Ovary (tissue), 9 donors: ENCODE data around the gene FRMD4A. TPM values are rescaled to one million over a fixed set of nuclear protein-coding genes. Genes with fewer than 3 reads are reported as not detected.

Experiments
- DNase-seq, 5 donors: peaks; one replicate each; pipeline ENCODE4 v3.0.0-alpha.2; 2019 to 2020
- H3K27ac ChIP-seq, 2 donors: fragments of 200-600 bp; one replicate each; pipeline versions ENCODE4 v1.5.1 to v1.8.0; 2019 to 2022
- H3K27me3 ChIP-seq: fragments of 200-600 bp; one replicate; pipeline ENCODE4 v1.8.0; 2022
- H3K36me3 ChIP-seq: fragments of 200-600 bp; sonication (generic); one replicate; pipeline ENCODE4 v1.5.1; 2019
- H3K4me1 ChIP-seq: one replicate; pipeline ENCODE4 v1.8.1; 2013; ENCODE audit warnings: mild to moderate bottlenecking, moderate library complexity; ENCODE audit not compliant: insufficient read depth
- H3K4me3 ChIP-seq: fragments of 200-600 bp; sonication (generic); one replicate; pipeline ENCODE4 v1.5.1; 2017
- H3K9me3 ChIP-seq, 2 donors: fragments of 200-600 bp in 1 of 2; sonication (generic) in 1 of 2; one replicate each; pipeline versions ENCODE4 v1.5.1 to v1.8.1; 2013 to 2019; ENCODE audit warnings: mild to moderate bottlenecking in 1 of 2, moderate library complexity in 1 of 2
- CTCF ChIP-seq, 3 donors: fragments of 450-650 bp in 2 of 3; fragments of 200-600 bp in 1 of 3; IDR thresholded peaks; one replicate each; pipeline versions ENCODE4 v1.5.1 to v1.8.0; 2016 to 2022; ENCODE audit warnings: antibody characterized with exemption in 3 of 3, mild to moderate bottlenecking in 1 of 3
- EP300 ChIP-seq: sonication (generic); formaldehyde crosslinking; IDR thresholded peaks from one replicate; pipeline ENCODE4 v1.6.1; 2017; ENCODE audit warnings: antibody characterized with exemption
- POLR2A ChIP-seq: fragments of 450-650 bp; IDR thresholded peaks from one replicate; pipeline ENCODE4 v1.6.1; 2017; ENCODE audit warnings: antibody characterized with exemption, mild to moderate bottlenecking, moderate library complexity
- WGBS, 3 donors: extraction: QIAGEN DNeasy Blood & Tissue Kit in 1 of 3; methylation state at CpG; one replicate each; pipeline versions ENCODE4 v1.1.5 to v1.1.7; 2013 to 2017; 5-methylcytosine and 5-hydroxymethylcytosine counted together
- intact Hi-C, 4 donors: fragments of 100-400 bp; cut with DNase I; formaldehyde crosslinking; loops; one replicate each; pipeline versions ENCODE4 v1.11.0 to v1.15.1; 2022 to 2023
- polyA plus RNA-seq, 2 donors: library from polyadenylated mRNA; stranded (reverse); fragments of 200-250 nt in 1 of 2; fragments of 350-450 nt in 1 of 2; fragmentation: Illumina TruSeq in 1 of 2; extraction: RNeasy Lipid Tissue Mini Kit (QIAGEN cat#74804) in 1 of 2; gene quantifications; one replicate each; pipeline ENCODE4 v1.2.3, GENCODE V29; 2013 to 2014
- total RNA-seq, 7 donors: library from RNA; depleted of rRNA in 2 of 7; stranded (reverse); fragments of >200 nt in 2 of 7; fragmentation: NEBNext Ultra II Directional in 3 of 7; extraction: Animal tissue kit (Norgen Biotek cat#: 25700) in 3 of 7; gene quantifications; one replicate each; pipeline versions ENCODE4 v1.1.0 to v1.2.4, GENCODE V29; 2016 to 2023
- donor health status: DM: no; HTN: no; CAD: no; lungs with moderate emphysema.
- donor health status: DM: no; HTN: no; CAD: no.
- donor health status: Bipolar disorder and iron deficiency.
- donor health status: DM: yes; HTN: yes; CAD: no.
- donor health status: DM: no; HTN: no; CAD: no.
- donor health status: DM: yes; HTN: yes; CAD: no.

The FRMD4A gene
- total and polyA plus RNA-seq, 9 donors: 5.5 to 24.7 (median 11.3) TPM

DNA sequence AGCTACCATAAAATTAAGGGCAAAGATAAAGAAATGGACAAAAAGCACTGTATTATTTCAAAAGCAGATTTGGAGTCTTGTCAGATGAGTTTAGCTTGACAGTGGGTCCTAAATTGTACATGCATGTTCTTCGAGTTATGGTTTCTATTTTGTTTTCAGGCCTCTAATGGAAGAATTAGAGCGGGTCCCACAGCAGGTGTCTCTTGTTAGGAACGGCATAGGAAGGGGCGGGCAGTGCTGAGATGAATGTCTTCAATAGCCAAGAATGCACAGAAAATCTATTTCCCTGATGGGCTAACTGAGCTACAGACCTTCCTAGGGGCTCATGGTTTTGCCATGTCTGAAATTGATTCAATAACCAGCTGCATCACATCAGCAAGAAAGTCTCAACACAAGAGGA, 304.4 kb downstream of the FRMD4A start:
- H3K27me3 ChIP-seq: no peaks in the 10 kb centered on the region
- H3K36me3 ChIP-seq: no peaks in the 10 kb centered on the region
- no peaks in the 10 kb centered on the region for H3K9me3 ChIP-seq
- DNase-seq: no peak
- TF ChIP-seq CTCF (IDR thresholded peaks at IDR 0.05) (no peak), POLR2A (no peak), EP300 (no peak)
- WGBS, 3 donors: 82 to 91% (median 83%) methylated on average over 4 of the region's 4 CpGs
- no peak overlapping the region for H3K4me3 ChIP-seq
- intact Hi-C loops: no loop called here
- H3K4me1 ChIP-seq: peaks cover 4% of the 10 kb centered on the region
- no peak overlapping the region for H3K27ac ChIP-seq

GRCh38 chr10:14025283-14026189, 305.2 kb downstream of the FRMD4A start:
- H3K27ac ChIP-seq: no peak overlapping the region
- no peak for DNase-seq
- H3K36me3 ChIP-seq: no peaks in the 10 kb centered on the region
- no peaks in the 10 kb centered on the region for H3K27me3 ChIP-seq
- no peaks in the 10 kb centered on the region for H3K9me3 ChIP-seq
- H3K4me3 ChIP-seq: no peak overlapping the region
- TF ChIP-seq CTCF (IDR thresholded peaks at IDR 0.05) (no peak), POLR2A (no peak)
- peaks cover 4% of the 10 kb centered on the region for H3K4me1 ChIP-seq
- intact Hi-C loops: no loop called here
- 83 to 94% (median 85%) methylated on average over 10 of the region's 10 CpGs for WGBS, 3 donors

GRCh38 chr10:14024329-14025202, 306.2 kb downstream of the FRMD4A start:
- WGBS, 3 donors: 85 to 93% (median 89%) methylated on average over 15 of the region's 15 CpGs
- H3K27ac ChIP-seq: no peak overlapping the region
- no peak for DNase-seq

More at GRCh38 chr10:14024329-14025202, 306.2 kb downstream of the FRMD4A start:
- no peak for TF ChIP-seq CTCF (IDR thresholded peaks at IDR 0.05)
- TF ChIP-seq POLR2A: no peak
- no peak for TF ChIP-seq EP300
- no peaks in the 10 kb centered on the region for H3K9me3 ChIP-seq
- no peaks in the 10 kb centered on the region for H3K27me3 ChIP-seq
- H3K36me3 ChIP-seq: no peaks in the 10 kb centered on the region
- intact Hi-C loops: no loop called here
- H3K4me3 ChIP-seq: no peak overlapping the region
- peaks cover 4% of the 10 kb centered on the region for H3K4me1 ChIP-seq
